KOPT-K1 (cell line): ENCODE data around the gene FAM9C.
A peak's percentile ranks its signal among the peaks of the same experiment; 100 is the strongest.

Experiments
- H3K27ac ChIP-seq: fragments of 200-600 bp; sonication (generic); 2 replicates; pipeline ENCODE4 v1.5.1; 2016; ENCODE audit warnings: antibody characterized with exemption, mild to moderate bottlenecking, low read depth, low read length; ENCODE audit not compliant: poor library complexity, severe bottlenecking
- H3K36me3 ChIP-seq: fragments of 200-600 bp; sonication (generic); 2 replicates; pipeline ENCODE4 v1.5.1; 2017; ENCODE audit warnings: antibody characterized with exemption, mild to moderate bottlenecking, low read length, moderate library complexity; ENCODE audit not compliant: insufficient read depth
- H3K9me3 ChIP-seq: fragments of 200-600 bp; sonication (generic); 2 replicates; pipeline ENCODE4 v1.5.1; 2017; ENCODE audit warnings: antibody characterized with exemption, low read length, mild to moderate bottlenecking; ENCODE audit not compliant: insufficient read depth, poor library complexity, severe bottlenecking

Gene FAM9C

GRCh38 chrX:13082206-13083065, 38.0 kb upstream of the FAM9C start:
- H3K27ac ChIP-seq: peak overlapping the region; percentile 100

DNA sequence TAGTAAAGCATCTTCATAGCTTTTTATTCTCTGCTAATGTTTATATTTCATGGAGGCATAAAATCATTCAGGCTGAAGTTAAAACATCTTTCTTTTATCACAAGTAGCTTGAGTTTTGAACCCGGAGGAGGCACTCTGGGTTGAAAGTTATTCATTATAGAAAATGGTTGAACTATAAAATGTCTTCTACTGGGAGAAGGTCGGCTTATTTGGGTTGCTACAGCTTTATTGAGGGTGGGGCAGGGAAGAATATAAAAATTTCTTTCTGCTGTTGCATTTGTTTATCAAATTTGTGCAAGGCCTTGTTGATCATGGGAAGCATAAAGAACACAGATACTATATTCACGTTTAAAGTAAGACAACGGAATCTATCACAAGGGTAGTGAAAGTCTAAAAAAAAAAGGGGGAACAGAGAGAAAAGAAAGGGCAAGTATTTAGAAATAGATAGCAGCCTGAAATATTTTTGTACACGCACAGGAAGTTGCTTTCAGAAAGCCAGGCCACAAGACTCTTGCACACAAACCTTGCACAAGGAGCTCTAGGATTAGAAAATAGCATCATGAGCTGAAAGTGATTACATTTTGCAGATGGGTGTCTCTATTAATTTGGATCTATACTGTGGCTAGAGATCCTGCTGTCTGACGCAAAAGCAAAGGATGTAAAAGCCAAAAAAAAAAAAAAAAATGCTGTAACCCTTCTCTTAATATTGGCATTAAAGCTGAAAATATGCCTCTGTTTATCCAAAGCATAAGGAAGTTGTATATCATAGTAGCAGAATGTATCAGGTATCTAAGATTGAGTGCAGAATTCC, 37.2 kb upstream of the FAM9C start:
- Histone ChIP-seq H3K36me3 (no peaks in the 10 kb centered on the region), H3K9me3 (no peaks in the 10 kb centered on the region), H3K27ac (peak overlapping the region; percentile 100)

More at GRCh38 chrX:13082206-13083065, 38.0 kb upstream of the FAM9C start:
- no peaks in the 10 kb centered on the region for H3K9me3 ChIP-seq
- H3K36me3 ChIP-seq: no peaks in the 10 kb centered on the region

- Histone ChIP-seq H3K27ac (peak overlapping the region; percentile 100), H3K36me3 (no peaks in the 10 kb centered on the region)
These were observed 35.8 kb upstream of the FAM9C start for GRCh38 chrX:13080128-13080795.

GRCh38 chrX:13078739-13079444, 34.5 kb upstream of the FAM9C start:
- Histone ChIP-seq H3K9me3 (no peaks in the 10 kb centered on the region), H3K27ac (peak overlapping the region; percentile 100), H3K36me3 (no peaks in the 10 kb centered on the region)

More at GRCh38 chrX:13080128-13080795, 35.8 kb upstream of the FAM9C start:
- H3K9me3 ChIP-seq: no peaks in the 10 kb centered on the region

DNA sequence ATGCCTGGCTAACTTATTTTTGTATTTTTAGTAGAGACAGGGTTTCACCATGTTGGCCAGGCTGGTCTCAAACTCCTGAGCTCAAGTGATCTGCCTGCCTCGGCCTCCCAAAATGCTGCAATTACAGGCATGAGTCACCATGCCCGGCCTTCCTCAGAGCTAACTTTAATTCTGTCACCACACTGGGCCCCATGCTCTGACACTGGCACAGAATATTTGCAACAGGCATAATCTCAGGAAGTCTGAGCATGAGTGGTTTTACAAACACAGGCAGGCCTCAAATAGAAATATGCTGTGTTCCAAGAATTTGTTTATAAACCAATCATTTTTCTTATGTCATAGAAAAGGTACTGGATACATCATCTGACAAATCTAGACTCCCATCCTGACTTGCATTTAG, 32.7 kb upstream of the FAM9C start:
- H3K36me3 ChIP-seq: no peaks in the 10 kb centered on the region
- peak overlapping the region; percentile 100 for H3K27ac ChIP-seq
- H3K9me3 ChIP-seq: no peaks in the 10 kb centered on the region

- no peaks in the 10 kb centered on the region for H3K36me3 ChIP-seq
- no peaks in the 10 kb centered on the region for H3K9me3 ChIP-seq
- H3K27ac ChIP-seq: peak overlapping the region; percentile 100
These were observed 31.9 kb upstream of the FAM9C start for GRCh38 chrX:13076176-13076961.

DNA sequence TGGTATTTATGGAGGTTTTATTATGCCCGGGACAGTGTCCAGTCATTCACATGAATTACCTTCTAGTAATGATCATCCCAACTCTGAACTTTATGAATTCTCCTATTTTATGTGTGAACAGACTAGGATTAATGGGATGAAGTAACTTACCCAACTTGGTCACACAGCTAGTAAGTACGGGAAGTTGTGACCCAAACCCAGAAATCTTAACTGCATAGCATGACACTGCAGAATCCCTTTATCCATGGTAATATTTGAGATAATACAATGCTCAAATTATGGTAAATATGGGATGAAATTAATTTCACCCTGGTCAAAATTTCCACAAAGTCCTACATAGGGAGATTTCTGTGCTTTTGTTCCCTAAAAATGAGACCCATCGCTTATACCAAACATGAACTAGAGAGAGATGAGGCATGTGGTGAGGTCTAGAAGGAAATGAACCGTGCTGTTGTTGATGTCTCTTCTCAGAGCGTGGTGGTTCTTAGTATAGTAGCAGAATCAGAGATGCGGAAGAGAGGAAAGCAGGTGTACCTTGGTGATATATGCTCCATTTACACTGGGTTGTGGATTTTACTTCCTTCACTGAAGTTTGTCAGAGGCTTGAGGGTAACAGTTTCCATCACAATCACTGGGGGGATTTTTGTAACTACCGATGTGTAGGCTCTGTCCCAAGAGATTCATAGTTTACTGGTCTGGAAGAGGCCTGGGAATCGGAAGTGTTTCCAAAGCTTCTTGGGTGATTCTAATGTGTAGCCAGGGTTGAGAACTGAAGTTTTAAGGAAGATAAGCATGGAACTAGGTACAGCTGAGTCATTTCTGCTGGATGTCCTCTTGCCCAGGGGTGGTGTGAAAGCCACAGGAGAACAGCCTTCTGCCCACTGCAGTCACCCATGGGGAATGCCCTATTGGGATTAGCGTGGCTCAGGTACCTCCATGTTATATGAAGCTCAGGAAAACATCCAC, 30.2 kb upstream of the FAM9C start:
- Histone ChIP-seq H3K9me3 (no peaks in the 10 kb centered on the region), H3K27ac (peak overlapping the region; percentile 100), H3K36me3 (no peaks in the 10 kb centered on the region)

DNA sequence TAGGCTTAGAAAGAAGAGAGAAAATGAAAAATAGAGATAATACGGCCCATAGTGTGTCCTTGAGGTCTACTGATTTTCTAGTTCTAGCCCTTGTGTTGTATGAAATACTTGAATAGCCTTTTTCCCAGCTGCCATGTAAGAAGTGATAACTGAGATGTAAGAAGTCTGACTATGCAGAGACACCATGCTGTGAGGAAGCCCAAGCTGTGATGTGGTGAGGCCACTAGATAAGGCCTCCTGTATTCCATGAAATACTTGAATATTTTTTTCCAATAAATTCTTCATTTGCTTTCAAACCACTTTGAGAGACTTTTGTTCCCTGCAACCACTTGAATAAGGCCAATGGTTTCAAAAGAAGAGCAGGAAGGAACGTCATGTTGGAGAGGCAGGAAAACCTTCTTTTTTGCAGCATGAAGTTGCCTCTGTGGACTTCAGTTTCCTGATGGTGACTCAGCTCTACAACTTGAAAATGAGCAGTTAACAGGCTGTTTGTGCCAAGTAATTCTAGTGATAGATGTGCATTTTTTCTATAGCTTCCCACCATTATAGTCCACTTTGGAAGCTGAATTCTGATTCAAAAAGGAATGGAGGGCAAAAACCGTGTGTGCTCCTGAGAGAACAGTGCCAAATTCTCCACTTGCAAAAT, 25.5 kb upstream of the FAM9C start:
- H3K9me3 ChIP-seq: no peaks in the 10 kb centered on the region
- no peaks in the 10 kb centered on the region for H3K36me3 ChIP-seq
- H3K27ac ChIP-seq: no peak overlapping the region

DNA sequence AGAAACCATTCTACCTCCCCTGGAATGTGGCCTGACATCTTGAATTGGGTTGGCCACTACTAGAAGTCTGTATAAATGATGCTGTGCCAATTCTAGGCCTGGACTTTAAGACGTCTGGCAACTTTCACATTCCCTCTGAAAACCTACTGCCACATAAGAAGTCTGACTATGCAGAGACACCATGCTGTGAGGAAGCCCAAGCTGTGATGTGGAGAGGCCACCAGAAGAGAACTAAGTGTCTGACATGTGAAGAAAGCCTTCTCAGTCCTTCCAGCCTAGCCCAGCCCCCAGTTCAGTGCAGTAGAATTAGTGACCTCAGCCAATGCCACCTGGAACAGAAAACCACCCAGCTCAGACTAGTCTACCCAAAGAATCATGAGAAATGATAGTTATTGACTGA, 24.2 kb upstream of the FAM9C start:
- H3K27ac ChIP-seq: no peak overlapping the region
- H3K9me3 ChIP-seq: no peaks in the 10 kb centered on the region
- H3K36me3 ChIP-seq: no peaks in the 10 kb centered on the region

DNA sequence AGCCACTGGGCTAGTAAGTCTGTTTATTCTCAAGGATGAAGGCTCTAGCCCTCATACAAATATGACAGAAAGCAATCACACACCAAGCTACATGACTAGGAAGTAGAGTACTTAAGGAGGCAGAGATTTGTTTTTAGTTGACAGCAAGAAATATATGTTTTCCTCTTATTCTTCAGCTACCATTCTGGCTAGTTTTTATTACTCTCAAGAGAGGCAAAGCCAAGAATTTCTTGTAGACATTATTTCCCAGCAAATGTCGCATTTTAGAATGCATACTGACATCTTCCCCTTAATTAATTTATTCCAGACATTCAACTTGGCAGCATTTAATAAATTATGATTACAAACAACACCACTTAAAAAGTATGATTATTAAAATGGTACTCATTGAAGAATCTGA, 23.4 kb upstream of the FAM9C start:
- Histone ChIP-seq H3K36me3 (no peaks in the 10 kb centered on the region), H3K9me3 (peaks cover 5% of the 10 kb centered on the region), H3K27ac (no peak overlapping the region)

DNA sequence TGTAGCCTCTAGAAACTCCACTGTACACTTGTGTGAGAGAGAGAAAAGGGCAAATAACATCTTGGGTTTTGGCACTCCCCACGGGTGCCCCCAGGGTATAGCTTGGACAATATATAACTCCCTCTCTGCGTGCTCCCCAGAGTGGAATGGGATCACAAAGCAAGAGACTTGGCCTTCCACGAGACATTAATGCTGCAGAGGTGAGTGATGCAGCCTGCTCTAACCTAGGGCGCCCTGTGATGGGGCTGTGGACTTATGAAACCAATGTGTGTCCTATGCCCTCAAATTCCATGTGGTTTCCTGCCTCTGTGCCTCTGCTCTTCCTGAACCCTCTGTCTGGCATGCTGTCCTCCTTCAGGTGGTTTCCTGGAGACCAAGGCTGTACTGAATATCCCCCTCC, 22.0 kb upstream of the FAM9C start:
- H3K9me3 ChIP-seq: peaks cover 19% of the 10 kb centered on the region
- no peaks in the 10 kb centered on the region for H3K36me3 ChIP-seq
- H3K27ac ChIP-seq: no peak overlapping the region

DNA sequence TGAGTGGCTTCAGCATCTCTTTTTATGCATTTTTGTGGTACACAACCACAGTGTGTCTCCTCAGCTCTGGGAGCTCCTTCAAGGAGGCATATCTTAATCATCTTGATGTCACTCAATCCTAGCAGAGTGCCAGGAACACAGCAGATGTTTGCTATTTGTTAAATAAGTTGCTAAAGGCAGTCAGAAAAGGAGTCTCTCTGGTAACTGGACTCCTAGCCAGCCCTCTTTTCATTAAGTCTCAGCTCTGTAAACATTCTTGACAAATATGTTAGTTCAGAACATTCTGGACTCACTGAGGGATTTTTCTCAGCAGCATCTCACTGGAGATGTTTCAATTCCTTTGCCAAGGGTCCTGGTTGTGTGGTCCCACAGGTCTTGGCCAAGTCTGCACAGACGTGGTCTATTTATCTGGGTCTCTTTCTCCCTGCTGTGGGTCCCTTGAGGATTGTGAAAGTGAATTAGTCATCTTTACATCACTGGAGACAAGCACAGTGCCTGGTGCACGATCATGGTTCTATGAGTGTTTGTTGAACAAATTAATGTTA, 20.3 kb upstream of the FAM9C start:
- Histone ChIP-seq H3K27ac (no peak overlapping the region), H3K36me3 (no peaks in the 10 kb centered on the region), H3K9me3 (peaks cover 26% of the 10 kb centered on the region)
